NCI-H446 treated with DMSO at 0.1 percent for 48 hours (cell line): ENCODE measurements around the gene ZNF511.
"Not testable (repeated sequence)": the region's sequence is repeated elsewhere in the genome, so short reads cannot be mapped to it uniquely, and the experiment has no call there.

ENCODE experiments used
- DNase-seq: peaks from one replicate; lab custom pipeline; 2025; lab: John Stamatoyannopoulos, UW

ZNF511 gene

GRCh38 chr10:133314911-133315310 is 6.2 kb downstream of the ZNF511 start:
- no peak for DNase-seq

- DNase-seq: no peak
Observed at GRCh38 chr10:133315847-133316246, 7.1 kb downstream of the ZNF511 start.

GRCh38 chr10:133316266-133316665 is 7.6 kb downstream of the ZNF511 start:
- DNase-seq: no peak

- no peak for DNase-seq
Observed at GRCh38 chr10:133316732-133317131, 8.0 kb downstream of the ZNF511 start.

GRCh38 chr10:133318494-133319127 is 9.9 kb downstream of the ZNF511 start:
- no peak for DNase-seq

GRCh38 chr10:133320852-133321422 is 12.2 kb downstream of the ZNF511 start:
- not testable (repeated sequence) for DNase-seq

GRCh38 chr10:133322064-133322709 is 13.5 kb downstream of the ZNF511 start:
- not testable (repeated sequence) for DNase-seq

- DNase-seq: no peak
Observed at GRCh38 chr10:133324198-133324792, 15.6 kb downstream of the ZNF511 start.

GRCh38 chr10:133324857-133325260 is 16.1 kb downstream of the ZNF511 start:
- DNase-seq: no peak

- no peak for DNase-seq
Observed at GRCh38 chr10:133325440-133326222, 16.9 kb downstream of the ZNF511 start.

GRCh38 chr10:133326223-133326551 is 17.5 kb downstream of the ZNF511 start:
- DNase-seq: no peak

- no peak for DNase-seq
Observed at GRCh38 chr10:133326745-133327650, 18.3 kb downstream of the ZNF511 start.

GRCh38 chr10:133327651-133328357 is 19.1 kb downstream of the ZNF511 start:
- DNase-seq: no peak

GRCh38 chr10:133328358-133329343 is 19.9 kb downstream of the ZNF511 start:
- DNase-seq: no peak

- no peak for DNase-seq
Observed at GRCh38 chr10:133329491-133330202, 20.9 kb downstream of the ZNF511 start.

- no peak for DNase-seq
Observed at GRCh38 chr10:133332936-133333699, 24.4 kb downstream of the ZNF511 start.

- no peak for DNase-seq
Observed at GRCh38 chr10:133334503-133335245, 26.0 kb downstream of the ZNF511 start.
